Renal cortex interstitium (tissue), 11 donors: ENCODE data around the gene PCDH15. TPM values are rescaled to one million over a fixed set of nuclear protein-coding genes. Genes with fewer than 3 reads are reported as not detected.

Source experiments
- DNase-seq, 11 donors: peaks; one replicate each; pipeline ENCODE4 v3.0.0-alpha.2; 2013; ENCODE audit warnings: low read depth in 9 of 11, low spot score in 4 of 11; ENCODE audit errors: extremely low read depth in 1 of 11
- polyA plus RNA-seq, 3 donors: library from polyadenylated mRNA; unstranded; fragments of 120-200 nt; gene quantifications; one replicate each; pipeline ENCODE4 v1.2.1, GENCODE V29; 2013; ENCODE audit not compliant: insufficient read length in 3 of 3

PCDH15 gene
- polyA plus RNA-seq, 3 donors: 7.6 to 11.1 (median 7.7) TPM

GRCh38 chr10:54081950-54082349, 719.1 kb downstream of the PCDH15 start:
- no peak for DNase-seq

- no peak for DNase-seq
Observed at GRCh38 chr10:54067361-54067760, 733.7 kb downstream of the PCDH15 start.

GRCh38 chr10:54066646-54067045, 734.4 kb downstream of the PCDH15 start:
- DNase-seq: no peak

- DNase-seq: no peak
Observed at GRCh38 chr10:54065106-54065505, 735.9 kb downstream of the PCDH15 start.

GRCh38 chr10:54064215-54064614, 736.8 kb downstream of the PCDH15 start:
- DNase-seq: no peak

- no peak for DNase-seq
Observed at GRCh38 chr10:54063514-54063913, 737.5 kb downstream of the PCDH15 start.

- DNase-seq: no peak
Observed at GRCh38 chr10:54060572-54060971, 740.5 kb downstream of the PCDH15 start.

- DNase-seq: no peak
Observed at GRCh38 chr10:54057357-54057756, 743.7 kb downstream of the PCDH15 start.

- DNase-seq: no peak
Observed at GRCh38 chr10:54026340-54026739, 774.7 kb downstream of the PCDH15 start.

- DNase-seq: no peak
Observed at GRCh38 chr10:54011117-54011516, 789.9 kb downstream of the PCDH15 start.

GRCh38 chr10:54010337-54010933, 790.6 kb downstream of the PCDH15 start:
- no peak for DNase-seq

- no peak for DNase-seq
Observed at GRCh38 chr10:54009672-54010071, 791.4 kb downstream of the PCDH15 start.

GRCh38 chr10:54002077-54002476, 799.0 kb downstream of the PCDH15 start:
- DNase-seq: no peak

- DNase-seq: peak in 6 of 11 donors; percentile 2 to 12 (median 7)
Observed at GRCh38 chr10:53997953-53998352, 803.1 kb downstream of the PCDH15 start.

- DNase-seq: no peak
Observed at GRCh38 chr10:53990799-53991238, 810.2 kb downstream of the PCDH15 start.

- DNase-seq: no peak
Observed at GRCh38 chr10:53983431-53983830, 817.6 kb downstream of the PCDH15 start.

GRCh38 chr10:53980210-53980609, 820.8 kb downstream of the PCDH15 start:
- no peak for DNase-seq

GRCh38 chr10:53978301-53978700, 822.7 kb downstream of the PCDH15 start:
- no peak for DNase-seq

- no peak for DNase-seq
Observed at GRCh38 chr10:53977267-53977666, 823.8 kb downstream of the PCDH15 start.

- DNase-seq: no peak
Observed at GRCh38 chr10:53957401-53957800, 843.6 kb downstream of the PCDH15 start.

GRCh38 chr10:53955091-53955490, 845.9 kb downstream of the PCDH15 start:
- DNase-seq: no peak
